HG03378 (cell line): ENCODE results near the gene GPR27.

ENCODE experiments used
- ATAC-seq: cut with Tn5 transposase; IDR thresholded peaks from one replicate; pipeline ENCODE4 v1.9.1; 2021; ENCODE audit warnings: mild to moderate bottlenecking, moderate library complexity; ENCODE audit not compliant: unreplicated experiment

Gene GPR27, protein sequence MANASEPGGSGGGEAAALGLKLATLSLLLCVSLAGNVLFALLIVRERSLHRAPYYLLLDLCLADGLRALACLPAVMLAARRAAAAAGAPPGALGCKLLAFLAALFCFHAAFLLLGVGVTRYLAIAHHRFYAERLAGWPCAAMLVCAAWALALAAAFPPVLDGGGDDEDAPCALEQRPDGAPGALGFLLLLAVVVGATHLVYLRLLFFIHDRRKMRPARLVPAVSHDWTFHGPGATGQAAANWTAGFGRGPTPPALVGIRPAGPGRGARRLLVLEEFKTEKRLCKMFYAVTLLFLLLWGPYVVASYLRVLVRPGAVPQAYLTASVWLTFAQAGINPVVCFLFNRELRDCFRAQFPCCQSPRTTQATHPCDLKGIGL

DNA sequence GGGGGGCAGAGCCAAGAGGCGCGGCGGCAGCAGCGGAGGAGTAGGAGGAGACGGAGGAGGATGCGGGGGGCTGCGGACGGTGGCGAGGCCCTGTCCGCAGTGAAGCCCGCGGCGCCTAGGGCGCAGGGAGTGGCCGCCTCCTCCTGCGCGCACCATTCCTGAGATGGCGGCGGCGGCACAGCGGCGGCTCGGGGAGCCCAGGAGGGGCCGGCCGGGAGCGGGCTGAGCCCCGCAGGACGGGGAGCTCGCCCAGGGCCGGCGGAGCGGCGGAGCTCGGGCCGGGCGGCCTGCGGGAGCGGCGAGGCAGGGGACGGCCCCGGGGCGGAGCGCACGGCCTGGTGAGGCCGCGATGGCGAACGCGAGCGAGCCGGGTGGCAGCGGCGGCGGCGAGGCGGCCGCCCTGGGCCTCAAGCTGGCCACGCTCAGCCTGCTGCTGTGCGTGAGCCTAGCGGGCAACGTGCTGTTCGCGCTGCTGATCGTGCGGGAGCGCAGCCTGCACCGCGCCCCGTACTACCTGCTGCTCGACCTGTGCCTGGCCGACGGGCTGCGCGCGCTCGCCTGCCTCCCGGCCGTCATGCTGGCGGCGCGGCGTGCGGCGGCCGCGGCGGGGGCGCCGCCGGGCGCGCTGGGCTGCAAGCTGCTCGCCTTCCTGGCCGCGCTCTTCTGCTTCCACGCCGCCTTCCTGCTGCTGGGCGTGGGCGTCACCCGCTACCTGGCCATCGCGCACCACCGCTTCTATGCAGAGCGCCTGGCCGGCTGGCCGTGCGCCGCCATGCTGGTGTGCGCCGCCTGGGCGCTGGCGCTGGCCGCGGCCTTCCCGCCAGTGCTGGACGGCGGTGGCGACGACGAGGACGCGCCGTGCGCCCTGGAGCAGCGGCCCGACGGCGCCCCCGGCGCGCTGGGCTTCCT is at the start of gene GPR27:
GPR27 (plus strand) TSS at position 155 of the 909 bp plus-strand sequence; CDS start at position 350, 195 bp downstream.
- ATAC-seq: no peak

DNA sequence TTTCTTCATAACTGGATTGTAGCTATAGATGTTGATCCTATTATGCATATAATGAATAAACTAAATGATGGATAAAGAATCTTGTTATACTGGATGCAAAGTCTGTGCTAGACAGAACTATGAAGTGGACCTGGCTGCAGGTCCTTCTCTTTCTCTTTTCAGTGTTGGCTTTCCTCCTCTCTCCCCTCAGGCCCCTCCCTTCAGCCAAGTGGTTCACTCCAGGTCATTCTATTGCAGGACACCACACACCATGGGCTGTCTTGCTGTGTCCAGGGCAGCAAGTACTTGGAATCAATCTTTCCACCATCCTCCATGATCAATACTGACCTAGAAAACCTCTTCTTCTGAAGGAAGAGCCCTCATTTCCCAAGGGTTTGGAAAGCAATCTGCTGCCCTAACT is 48.7 kb upstream of the GPR27 start:
- no peak for ATAC-seq

DNA sequence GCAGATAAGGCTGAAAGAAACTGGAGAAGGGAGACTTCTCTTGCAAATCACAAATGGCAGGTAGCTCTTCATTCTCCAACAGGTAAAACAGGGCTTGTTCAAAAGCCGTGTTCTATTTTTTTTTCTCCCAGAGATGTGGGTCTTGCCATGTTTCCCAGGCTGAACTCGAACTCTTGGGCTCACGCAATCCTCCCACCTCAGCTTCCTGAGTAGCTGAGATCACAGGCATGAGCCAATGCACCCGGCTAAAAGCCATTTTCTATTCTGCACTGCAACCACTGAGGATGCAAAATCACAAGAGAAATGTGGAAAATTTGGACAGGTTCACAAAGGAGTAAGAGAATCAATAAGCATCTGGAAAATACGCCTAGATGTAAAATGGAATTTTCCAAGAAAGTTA is 48.0 kb upstream of the GPR27 start:
- no peak for ATAC-seq

DNA sequence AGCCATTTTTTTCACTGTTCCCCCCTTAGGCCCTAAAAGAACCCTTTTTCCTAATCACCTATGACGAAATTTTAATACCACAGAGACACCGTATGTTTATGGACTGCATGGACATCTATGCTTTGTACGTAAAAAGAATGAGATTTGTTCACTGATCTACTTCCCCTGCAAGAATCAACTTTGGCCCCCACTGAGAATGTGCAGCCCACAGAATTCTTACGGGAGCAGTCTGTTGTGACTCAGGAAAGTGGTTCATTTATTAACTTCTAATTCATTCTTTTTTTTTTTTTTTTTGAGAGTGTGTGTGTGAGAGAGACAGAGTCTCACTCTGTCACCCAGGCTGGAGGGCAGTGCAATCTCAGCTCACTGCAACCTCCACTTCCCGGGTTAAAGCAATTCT is 46.1 kb upstream of the GPR27 start:
- no peak for ATAC-seq

DNA sequence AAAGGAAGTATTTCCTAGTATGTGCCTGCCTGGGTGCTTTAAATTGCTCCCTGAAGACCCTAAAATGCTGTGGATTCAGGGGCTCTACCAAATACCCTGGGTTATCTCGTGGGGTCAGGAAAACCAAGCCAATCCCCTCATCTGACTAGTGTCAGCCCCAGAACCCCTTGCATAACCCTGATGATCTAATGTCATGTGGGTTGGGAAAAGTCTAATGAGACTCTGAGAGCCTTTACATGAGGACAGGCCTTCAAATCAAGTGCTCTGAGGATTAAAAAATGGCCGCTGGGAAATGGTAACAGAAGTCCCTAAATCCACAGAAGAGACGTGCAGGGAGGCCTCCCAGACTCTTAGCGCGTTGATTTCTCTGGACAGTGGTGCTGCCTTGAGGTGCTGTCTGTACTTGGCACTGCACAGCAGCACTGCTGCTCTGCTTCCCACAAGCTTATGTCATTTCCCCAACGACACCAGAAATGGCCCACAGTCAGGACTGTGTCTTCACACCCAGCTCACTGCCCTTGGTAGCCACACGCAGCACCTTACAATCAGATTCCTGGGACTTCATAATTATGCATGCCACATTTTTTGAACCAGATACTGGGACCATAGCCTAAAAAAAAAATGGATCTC is 45.1 kb upstream of the GPR27 start:
- ATAC-seq: no peak

DNA sequence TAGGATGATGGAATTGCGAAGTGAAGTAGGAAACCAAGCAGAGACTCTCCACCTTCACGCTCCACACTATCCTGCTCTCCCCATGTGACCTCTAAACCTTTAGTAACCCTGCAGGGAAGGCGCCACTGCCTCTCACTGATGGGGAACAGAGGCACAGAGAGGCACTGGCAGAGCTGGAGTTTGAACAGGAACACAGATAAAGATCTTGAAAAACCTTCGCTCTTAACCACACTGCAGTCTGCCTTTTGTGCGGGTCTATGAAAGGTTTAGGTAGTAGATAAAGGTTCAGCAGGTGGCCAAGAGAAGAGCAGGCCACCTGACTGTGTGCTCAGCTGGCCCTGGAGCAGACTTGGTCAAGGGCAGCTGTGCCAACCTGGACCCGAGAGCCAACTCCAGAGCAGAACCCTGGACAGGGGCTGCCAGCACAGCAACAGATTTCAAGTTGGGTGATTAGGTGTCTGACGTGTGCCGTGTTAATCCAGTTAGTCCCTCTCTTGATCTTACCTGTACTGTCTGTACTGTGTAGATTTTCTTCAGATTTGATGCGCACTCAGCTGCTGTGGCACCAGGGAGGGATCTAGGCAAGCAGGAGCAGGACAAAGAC is 43.6 kb upstream of the GPR27 start:
- no peak for ATAC-seq

DNA sequence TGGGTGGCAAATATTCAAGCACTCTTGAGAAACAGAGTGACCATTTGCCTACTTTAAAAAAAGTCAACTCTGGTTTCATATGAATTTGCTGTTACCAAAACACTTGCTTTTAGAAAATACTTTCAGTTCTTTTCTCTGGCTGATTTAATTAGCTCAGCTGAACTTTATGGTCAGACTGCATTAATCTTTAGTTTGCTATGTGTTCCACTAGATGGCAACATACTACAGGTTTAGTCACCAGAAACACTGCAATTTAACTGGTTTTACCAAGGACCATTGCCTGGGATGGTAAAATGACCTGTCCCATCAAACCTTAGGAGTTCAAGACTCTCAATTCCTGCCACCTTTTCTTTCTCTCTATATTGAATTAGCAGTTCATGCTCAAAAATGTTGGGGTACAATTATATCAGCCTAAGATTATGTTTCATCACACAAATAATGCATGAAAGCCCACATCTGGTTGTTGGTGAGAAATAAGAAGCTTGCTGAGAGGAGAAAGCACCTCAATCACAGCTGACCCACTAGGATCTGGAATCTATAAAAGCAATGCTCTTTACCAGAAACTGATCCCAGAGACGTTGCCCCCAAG is 42.7 kb upstream of the GPR27 start:
- peak; percentile 89 for ATAC-seq

DNA sequence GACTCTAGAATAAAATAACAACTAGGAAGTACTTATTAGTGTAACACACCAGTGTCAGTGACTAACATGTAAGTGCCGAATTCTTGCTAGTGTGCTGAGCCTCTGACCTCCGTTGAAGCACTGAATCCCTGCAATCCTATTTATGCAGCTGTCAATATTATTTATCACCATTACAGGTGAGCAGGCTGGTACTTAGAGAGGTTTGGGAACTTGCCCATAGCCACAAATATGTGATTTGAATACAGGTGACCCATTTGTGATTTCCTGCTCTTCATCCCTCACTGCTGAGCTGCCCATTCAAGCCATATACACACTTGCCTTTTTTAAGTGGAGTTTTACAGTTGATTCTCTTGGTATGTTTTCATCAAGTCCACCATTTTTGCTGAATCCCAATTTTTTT is 40.6 kb upstream of the GPR27 start:
- no peak for ATAC-seq

DNA sequence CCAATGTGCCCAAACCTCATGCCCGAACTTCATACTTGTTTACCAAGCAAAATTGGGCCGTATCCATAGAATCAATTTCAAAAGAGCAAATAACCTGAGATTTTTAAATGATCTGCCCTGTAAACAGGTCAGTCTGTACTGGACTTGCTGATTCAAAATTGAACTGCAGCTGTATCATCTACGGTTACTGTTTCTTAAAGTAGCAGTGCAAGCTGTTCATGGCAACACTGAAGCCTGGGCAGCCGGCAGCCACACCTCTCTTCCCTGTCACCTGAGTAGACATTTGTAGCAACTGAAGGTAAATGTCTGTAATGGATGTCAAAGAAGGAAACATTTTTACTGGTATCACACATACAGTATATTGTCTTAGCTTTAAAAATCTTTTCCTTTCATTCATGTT is 39.1 kb upstream of the GPR27 start:
- no peak for ATAC-seq

DNA sequence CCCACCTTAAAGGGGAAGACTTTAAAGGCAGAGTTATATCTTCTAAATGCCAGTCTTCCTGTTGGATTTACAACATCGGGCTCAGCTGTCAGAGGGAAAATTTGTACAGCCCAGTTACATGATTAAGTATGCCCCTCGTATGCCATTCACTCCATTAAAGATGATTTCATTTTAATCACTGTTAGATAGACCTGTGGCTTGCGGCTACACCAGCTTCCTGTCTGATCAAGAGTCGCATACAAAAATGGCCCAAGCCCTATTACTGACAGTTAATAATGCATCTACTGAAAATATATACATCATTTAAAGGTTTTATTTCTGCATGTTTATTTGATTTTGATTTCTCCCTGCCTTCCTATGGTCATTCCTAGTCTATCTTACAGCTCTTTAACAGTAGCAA is 35.6 kb upstream of the GPR27 start:
- no peak for ATAC-seq

DNA sequence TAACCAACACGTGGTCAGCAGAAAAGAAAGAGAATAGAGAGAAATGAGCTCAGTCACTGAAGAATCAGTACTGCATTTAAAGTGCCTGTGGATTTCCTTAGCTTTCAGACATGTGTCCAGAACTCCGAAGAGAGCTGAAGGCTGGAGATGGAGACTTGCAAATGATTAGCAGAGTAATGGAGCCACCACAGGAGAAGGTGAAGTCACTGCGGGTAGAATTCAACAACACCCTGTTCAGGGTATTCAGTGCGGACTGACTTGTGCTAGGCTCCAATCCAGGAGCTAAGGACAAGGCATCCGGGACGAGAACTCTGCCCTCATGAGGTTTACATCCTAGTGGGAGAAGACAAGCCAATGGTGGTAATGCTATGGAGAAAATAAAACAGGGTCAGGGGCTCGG is 32.7 kb upstream of the GPR27 start:
- no peak for ATAC-seq

DNA sequence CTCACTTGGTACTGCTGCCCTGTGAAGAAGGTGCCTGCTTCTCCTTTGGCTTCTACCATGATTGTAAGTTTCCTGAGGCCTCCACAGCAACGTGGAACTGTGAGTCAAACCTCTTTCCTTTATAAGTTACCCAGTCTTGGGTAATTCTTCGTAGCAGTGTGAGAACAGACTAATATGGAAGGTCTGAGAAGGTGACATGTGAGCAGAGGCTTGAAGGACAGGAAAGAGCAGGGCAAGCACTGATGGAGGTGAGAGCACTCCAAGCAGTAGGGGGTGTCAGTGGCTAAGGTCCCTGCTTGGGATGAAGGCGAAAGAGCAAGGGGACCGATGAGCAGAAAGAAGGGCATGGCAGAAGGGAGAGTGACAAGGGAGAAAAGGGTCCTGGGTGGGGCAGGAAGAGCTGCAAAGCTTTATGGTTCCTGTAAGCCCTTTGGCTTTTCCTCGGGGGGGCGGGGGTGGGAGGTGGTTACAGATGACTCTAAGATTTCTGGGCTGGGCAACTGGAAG is 32.0 kb upstream of the GPR27 start:
- no peak for ATAC-seq

DNA sequence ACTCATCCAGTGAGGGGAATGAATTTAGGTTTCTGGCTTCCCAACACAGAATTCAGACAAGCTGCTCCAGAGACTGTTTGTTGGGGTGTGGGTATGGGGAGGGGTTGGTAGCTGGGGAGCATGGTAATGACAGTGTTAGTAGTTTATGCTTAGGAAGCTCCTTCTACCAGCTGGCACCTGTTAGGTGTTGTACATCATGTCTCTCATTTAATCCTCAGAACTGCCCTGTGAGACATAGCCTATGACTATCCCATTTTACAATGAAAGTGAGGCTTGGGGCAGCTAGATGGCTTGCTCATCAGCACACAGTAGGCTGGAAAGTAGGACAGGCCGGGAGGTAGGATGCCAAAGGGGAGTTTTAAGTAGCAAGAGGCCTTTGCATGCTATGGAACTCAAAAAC is 31.0 kb upstream of the GPR27 start:
- ATAC-seq: no peak

DNA sequence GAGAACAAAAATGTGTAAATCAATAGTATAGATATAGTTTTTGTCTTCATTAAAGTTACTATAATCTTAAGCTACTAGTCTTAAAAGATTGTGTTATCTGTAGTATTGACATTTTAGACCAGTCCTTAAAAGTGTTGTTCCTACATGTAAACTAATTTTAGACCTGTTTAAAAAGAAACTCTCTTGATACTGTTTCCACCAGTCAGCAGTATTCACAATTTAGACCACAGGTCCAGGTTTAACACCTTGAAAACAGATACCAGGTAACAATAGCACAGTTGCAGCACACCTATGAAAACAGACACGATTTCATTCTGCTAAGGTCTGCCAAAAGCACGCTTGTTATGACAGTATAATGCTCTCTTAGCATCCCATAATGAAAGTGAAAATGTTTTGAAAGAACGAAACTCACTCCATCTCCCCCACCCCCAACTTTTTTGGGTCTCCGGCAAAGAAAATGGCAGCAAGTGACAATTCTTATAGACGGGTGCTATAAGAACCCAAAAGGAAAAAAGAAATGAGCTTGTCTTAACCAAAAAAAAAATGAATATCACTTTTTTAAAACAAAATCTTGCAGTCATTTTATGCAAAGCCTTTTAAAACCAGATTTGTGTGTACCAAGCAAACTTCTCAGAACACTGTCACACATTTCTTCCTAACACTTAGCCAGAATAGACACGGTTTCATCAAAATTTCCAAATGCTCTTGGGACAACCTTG is 30.0 kb upstream of the GPR27 start:
- peak; percentile 41 for ATAC-seq

DNA sequence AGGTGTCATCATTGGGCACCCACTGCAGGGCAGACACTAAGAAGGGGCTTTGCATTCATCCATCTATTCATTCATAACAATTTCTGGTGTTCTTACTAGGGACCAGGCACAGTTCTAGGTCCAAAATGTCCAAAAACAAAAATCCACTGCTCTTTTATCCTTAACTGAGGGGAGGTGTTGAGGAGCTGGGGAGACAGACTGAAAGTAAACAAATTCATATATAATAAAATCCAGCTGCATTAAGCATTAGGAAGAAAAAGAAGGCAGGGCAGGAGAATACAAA is 29.5 kb upstream of the GPR27 start:
- ATAC-seq: no peak

DNA sequence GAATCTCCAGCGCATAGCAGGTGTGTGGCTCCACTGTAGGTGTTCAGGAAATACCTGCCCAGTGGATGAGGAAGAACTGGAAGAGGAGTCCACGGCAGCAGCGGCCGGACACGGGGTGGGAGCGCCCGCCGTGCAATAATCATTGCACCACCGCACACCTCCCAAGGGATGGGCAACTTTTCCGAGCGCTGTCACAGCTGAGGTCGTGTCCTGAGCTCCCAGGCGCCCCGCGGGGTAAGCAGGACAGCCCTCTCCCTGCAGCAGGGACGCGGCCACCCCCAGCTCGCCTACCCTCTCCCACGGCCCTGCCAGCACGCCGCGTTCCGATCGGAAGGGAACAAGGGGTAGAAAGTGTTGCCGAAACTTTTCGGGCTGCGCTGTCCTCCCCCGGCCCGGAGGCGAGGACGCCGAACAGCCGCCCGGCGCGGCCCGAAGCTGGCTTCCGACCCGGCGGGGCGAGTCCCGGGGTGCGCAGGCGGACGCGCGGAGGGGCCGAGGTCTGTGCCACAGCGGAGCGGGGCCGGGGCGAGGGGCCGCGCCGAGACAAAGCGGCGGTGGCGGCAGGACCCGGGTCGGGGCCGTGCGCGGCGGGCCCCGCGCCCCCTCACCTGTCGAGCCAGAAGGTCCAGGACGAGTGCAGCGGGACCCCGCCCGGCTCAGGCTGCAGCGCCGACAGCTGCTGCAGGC is 28.9 kb upstream of the GPR27 start:
- ATAC-seq: no peak

DNA sequence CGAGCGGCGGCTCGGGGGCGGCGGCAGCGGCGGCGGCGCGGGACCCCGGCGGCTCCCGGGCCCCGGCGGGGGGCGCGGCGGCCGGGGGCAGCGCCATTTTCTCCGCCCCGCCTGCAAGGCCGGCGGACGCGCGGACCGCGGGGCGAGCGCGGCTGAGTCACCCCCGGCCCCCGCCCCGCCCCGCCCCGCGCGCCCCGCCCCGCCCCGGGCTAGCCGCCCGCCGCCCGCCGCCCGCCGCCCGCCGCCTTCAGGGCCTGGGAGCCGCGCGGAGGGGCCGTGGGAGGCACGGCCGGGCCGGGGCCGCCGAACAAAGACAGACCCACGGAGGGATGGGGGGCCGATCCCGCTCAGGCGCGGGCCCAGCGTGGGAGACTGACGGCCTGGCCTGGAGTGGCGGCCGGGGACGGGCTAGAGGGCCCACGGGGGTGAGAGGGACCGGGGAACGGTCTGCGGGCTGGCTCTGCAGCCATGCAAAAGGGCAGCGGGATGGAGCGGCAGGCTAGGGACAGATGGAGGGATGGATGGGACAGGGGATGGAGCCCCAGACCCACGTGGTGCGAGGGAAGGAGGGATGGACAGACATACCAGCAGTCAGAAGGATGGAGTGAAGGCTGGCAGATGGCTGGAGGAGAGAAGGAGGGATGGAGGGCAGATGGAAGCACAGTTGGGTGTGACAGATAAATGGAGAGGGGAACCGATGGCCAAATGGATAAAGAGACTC is 28.2 kb upstream of the GPR27 start, which contains the start of gene EIF4E3:
EIF4E3 (minus strand) TSS at position 132 of the 721 bp plus-strand sequence; CDS start at position 97, 35 bp downstream.
- ATAC-seq: no peak

DNA sequence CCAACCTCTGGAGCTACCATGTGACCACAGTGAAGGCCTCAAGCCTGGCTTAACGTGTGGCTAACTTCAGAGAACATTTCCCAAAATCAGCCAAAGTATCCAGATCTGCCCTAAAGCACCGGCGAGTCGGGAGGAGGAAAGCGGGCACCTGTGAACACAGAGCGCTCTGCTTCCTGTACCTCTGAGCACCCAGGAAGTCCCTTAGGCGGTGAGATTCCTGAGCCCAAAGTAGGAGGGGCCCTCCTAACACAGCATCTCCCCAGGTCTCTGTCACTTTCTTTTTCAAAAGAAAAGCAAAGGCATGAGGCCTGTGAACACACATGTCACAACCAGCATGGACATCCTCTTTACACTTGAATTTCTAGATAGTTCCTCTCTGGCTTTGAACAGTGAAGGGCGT is 27.5 kb upstream of the GPR27 start:
- no peak for ATAC-seq
